Neural cell (in vitro differentiated cells): ENCODE data around the gene PDE4A. TPM values are rescaled to one million over a fixed set of nuclear protein-coding genes. Genes with fewer than 3 reads are reported as not detected.

Experiments
- H2AFZ ChIP-seq: fragments of 200-600, 300-800 bp; sonication (generic), shearing (Covaris generic); 2 replicates; pipeline ENCODE4 v1.6.0; 2014; ENCODE audit warnings: low read depth, mild to moderate bottlenecking, antibody characterized with exemption, low read length, moderate library complexity
- H3F3A ChIP-seq: fragments of 200-600 bp; shearing (Covaris generic); 2 replicates; pipeline ENCODE4 v1.6.1; 2016; ENCODE audit warnings: mild to moderate bottlenecking, moderate library complexity, mixed read lengths, antibody characterized with exemption, low read length; ENCODE audit not compliant: insufficient read depth, poor library complexity, severe bottlenecking
- H3K27ac ChIP-seq: fragments of 200-600, 300-800 bp; sonication (generic), shearing (Covaris generic); 2 replicates; pipeline ENCODE4 v1.5.1; 2014; ENCODE audit warnings: mild to moderate bottlenecking, low read length, moderate library complexity
- H3K27me3 ChIP-seq: fragments of 300-800, 200-600 bp; sonication (generic), shearing (Covaris generic); 2 replicates; pipeline ENCODE4 v1.6.0; 2014; ENCODE audit warnings: mild to moderate bottlenecking, low read depth, low read length, moderate library complexity; ENCODE audit not compliant: insufficient read depth
- H3K36me3 ChIP-seq: fragments of 300-800, 200-600 bp; sonication (generic), shearing (Covaris generic); 2 replicates; pipeline ENCODE4 v1.5.1; 2014; ENCODE audit warnings: mild to moderate bottlenecking, antibody characterized with exemption, low read length, moderate library complexity; ENCODE audit not compliant: insufficient read depth
- H3K4me2 ChIP-seq: fragments of 300-800, 200-600 bp; sonication (generic), shearing (Covaris generic); 2 replicates; pipeline ENCODE4 v1.6.0; 2014; ENCODE audit warnings: mild to moderate bottlenecking, low read length
- H3K4me3 ChIP-seq: fragments of 300-800, 200-600 bp; sonication (generic), shearing (Covaris generic); 2 replicates; pipeline ENCODE4 v1.5.1; 2014; ENCODE audit warnings: mild to moderate bottlenecking, low read length, moderate library complexity
- H3K79me2 ChIP-seq: fragments of 200-600 bp; shearing (Covaris generic); replicated peaks from 2 replicates; pipeline ENCODE4 v1.6.0; 2014; ENCODE audit warnings: mild to moderate bottlenecking, low read length, moderate library complexity; ENCODE audit not compliant: insufficient read depth
- H3K9ac ChIP-seq: fragments of 300-800, 200-600 bp; sonication (generic), shearing (Covaris generic); 2 replicates; pipeline ENCODE4 v1.6.1; 2016; ENCODE audit warnings: mild to moderate bottlenecking, low read length, mixed read lengths
- H3K9me2 ChIP-seq: fragments of 200-600 bp; shearing (Covaris generic); 2 replicates; pipeline ENCODE4 v1.6.1; 2016; ENCODE audit warnings: mild to moderate bottlenecking, low read length, mixed read lengths; ENCODE audit not compliant: insufficient read depth
- H3K9me3 ChIP-seq: fragments of 200-600, 300-800 bp; sonication (generic), shearing (Covaris generic); 2 replicates; pipeline ENCODE4 v1.6.1; 2016; ENCODE audit warnings: mild to moderate bottlenecking, mixed run types, low read length, moderate library complexity, mixed read lengths
- H4K20me1 ChIP-seq: fragments of 200-600 bp; shearing (Covaris generic); 2 replicates; pipeline ENCODE4 v1.6.1; 2016; ENCODE audit warnings: mild to moderate bottlenecking, mixed run types; ENCODE audit not compliant: insufficient read depth
- EP300 ChIP-seq: fragments of 450-650 bp; conservative IDR thresholded peaks from 2 replicates; pipeline ENCODE4 v1.6.1; 2014; ENCODE audit warnings: antibody characterized with exemption, mild to moderate bottlenecking, moderate library complexity; ENCODE audit not compliant: poor library complexity, severe bottlenecking
- EZH2 ChIP-seq: fragments of 200-600, 300-800 bp; shearing (Covaris generic), sonication (generic); IDR thresholded peaks from 2 replicates; pipeline ENCODE4 v1.6.1; 2014; ENCODE audit warnings: antibody characterized with exemption, low read length, borderline replicate concordance, mild to moderate bottlenecking; ENCODE audit not compliant: insufficient read depth, poor library complexity, severe bottlenecking
- MXI1 ChIP-seq: fragments of 450-650 bp; conservative IDR thresholded peaks from 2 replicates; pipeline ENCODE4 v1.6.1; 2014; ENCODE audit warnings: antibody characterized with exemption, mild to moderate bottlenecking; ENCODE audit not compliant: poor library complexity, severe bottlenecking
- POLR2AphosphoS5 ChIP-seq: IDR thresholded peaks from 2 replicates; pipeline ENCODE4 v1.6.1; 2012
- RAD21 ChIP-seq: fragments of 450-650 bp; conservative IDR thresholded peaks from 2 replicates; pipeline ENCODE4 v1.6.1; 2014; ENCODE audit warnings: antibody characterized with exemption, mild to moderate bottlenecking, moderate library complexity
- SMC3 ChIP-seq: fragments of 450-650 bp; conservative IDR thresholded peaks from 2 replicates; pipeline ENCODE4 v1.6.1; 2014; ENCODE audit warnings: antibody characterized with exemption, mild to moderate bottlenecking, moderate library complexity; ENCODE audit not compliant: poor library complexity
- TAF1 ChIP-seq: IDR thresholded peaks from 2 replicates; pipeline ENCODE4 v1.6.1; 2012; ENCODE audit warnings: low read depth
- polyA plus RNA-seq: library from polyadenylated mRNA; depleted of rRNA; stranded (reverse); fragments of >200 nt; gene quantifications from 2 replicates; pipeline ENCODE4 v1.2.3, GENCODE V29; 2014
- TF ChIP-seq, protein P1 (sequence below): fragments of 450-650 bp; IDR thresholded peaks from 2 replicates; pipeline ENCODE4 v1.5.1; 2014; ENCODE audit warnings: antibody characterized with exemption, mild to moderate bottlenecking, moderate library complexity; ENCODE audit not compliant: poor library complexity, severe bottlenecking
- TF ChIP-seq, protein P2 (sequence below): IDR thresholded peaks from 2 replicates; pipeline ENCODE4 v1.6.1; 2012; ENCODE audit warnings: borderline replicate concordance

PDE4A gene
- polyA plus RNA-seq, 1 donor from 2014 or later: 3.4 TPM

DNA sequence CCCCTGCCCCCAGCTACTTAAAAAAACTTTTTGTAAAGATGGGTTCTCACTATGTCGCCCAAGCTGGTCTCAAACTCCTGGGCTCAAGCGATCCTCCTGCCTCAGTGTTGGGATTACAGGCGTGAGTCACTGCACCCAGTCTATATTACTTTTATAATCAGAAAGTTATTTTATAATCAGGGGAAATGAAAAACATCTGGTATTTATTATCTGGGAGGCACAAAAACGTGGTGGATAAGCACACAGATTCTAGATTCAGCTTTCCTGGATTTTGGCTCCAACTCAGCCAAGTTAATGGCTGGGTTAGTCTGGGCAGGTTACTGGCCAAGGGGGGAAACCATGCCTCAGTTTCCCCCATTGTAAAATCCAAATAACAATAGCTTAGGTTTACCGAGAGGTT is 58.1 kb downstream of the PDE4A start:
- TF ChIP-seq POLR2AphosphoS5 (no peak), SMC3 (no peak), EP300 (no peak), EZH2 (no peak), TAF1 (no peak), RAD21 (no peak), MXI1 (no peak)
- TF ChIP-seq, protein P1, sequence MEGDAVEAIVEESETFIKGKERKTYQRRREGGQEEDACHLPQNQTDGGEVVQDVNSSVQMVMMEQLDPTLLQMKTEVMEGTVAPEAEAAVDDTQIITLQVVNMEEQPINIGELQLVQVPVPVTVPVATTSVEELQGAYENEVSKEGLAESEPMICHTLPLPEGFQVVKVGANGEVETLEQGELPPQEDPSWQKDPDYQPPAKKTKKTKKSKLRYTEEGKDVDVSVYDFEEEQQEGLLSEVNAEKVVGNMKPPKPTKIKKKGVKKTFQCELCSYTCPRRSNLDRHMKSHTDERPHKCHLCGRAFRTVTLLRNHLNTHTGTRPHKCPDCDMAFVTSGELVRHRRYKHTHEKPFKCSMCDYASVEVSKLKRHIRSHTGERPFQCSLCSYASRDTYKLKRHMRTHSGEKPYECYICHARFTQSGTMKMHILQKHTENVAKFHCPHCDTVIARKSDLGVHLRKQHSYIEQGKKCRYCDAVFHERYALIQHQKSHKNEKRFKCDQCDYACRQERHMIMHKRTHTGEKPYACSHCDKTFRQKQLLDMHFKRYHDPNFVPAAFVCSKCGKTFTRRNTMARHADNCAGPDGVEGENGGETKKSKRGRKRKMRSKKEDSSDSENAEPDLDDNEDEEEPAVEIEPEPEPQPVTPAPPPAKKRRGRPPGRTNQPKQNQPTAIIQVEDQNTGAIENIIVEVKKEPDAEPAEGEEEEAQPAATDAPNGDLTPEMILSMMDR: no peak
- TF ChIP-seq, protein P2, sequence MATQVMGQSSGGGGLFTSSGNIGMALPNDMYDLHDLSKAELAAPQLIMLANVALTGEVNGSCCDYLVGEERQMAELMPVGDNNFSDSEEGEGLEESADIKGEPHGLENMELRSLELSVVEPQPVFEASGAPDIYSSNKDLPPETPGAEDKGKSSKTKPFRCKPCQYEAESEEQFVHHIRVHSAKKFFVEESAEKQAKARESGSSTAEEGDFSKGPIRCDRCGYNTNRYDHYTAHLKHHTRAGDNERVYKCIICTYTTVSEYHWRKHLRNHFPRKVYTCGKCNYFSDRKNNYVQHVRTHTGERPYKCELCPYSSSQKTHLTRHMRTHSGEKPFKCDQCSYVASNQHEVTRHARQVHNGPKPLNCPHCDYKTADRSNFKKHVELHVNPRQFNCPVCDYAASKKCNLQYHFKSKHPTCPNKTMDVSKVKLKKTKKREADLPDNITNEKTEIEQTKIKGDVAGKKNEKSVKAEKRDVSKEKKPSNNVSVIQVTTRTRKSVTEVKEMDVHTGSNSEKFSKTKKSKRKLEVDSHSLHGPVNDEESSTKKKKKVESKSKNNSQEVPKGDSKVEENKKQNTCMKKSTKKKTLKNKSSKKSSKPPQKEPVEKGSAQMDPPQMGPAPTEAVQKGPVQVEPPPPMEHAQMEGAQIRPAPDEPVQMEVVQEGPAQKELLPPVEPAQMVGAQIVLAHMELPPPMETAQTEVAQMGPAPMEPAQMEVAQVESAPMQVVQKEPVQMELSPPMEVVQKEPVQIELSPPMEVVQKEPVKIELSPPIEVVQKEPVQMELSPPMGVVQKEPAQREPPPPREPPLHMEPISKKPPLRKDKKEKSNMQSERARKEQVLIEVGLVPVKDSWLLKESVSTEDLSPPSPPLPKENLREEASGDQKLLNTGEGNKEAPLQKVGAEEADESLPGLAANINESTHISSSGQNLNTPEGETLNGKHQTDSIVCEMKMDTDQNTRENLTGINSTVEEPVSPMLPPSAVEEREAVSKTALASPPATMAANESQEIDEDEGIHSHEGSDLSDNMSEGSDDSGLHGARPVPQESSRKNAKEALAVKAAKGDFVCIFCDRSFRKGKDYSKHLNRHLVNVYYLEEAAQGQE: no peak
- H3K27me3 ChIP-seq: peaks cover 7% of the 10 kb centered on the region
- no peak overlapping the region for H3K4me2 ChIP-seq
- no peak overlapping the region for H3K4me3 ChIP-seq
- no peaks in the 10 kb centered on the region for H3K79me2 ChIP-seq
- H3K9me3 ChIP-seq: no peaks in the 10 kb centered on the region
- no peaks in the 10 kb centered on the region for H3K36me3 ChIP-seq
- no peaks in the 10 kb centered on the region for H3K9me2 ChIP-seq
- no peaks in the 10 kb centered on the region for H4K20me1 ChIP-seq
- H3K9ac ChIP-seq: no peak overlapping the region
- H3F3A ChIP-seq: no peaks in the 10 kb centered on the region
- no peak overlapping the region for H3K27ac ChIP-seq
- no peak overlapping the region for H2AFZ ChIP-seq

DNA sequence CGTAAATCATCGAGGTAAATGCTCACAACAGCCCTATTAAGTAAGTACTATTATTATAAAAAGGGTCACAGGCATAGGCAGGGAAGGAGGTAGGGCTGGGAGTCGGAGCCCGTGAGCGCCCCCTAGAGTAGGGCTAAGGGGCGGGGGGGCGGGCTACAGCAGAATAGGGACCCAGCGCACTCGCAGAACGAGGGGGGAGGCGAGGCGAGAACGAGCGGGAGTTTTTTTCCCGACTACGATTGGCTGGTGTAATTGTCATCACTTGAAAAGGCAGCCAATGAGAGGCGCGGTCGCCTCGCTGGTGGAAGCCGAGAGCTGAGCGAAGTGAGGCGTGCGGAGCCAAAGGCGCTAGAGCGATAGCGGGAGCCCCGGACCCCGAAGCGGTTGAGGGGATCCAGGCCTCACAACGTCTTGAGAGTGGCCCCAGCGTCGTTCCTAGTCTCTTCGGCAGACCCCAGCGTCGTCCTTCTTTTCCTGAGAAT is 58.6 kb downstream of the PDE4A start:
- H4K20me1 ChIP-seq: no peaks in the 10 kb centered on the region
- H3K79me2 ChIP-seq: no peaks in the 10 kb centered on the region
- H3K9me3 ChIP-seq: no peaks in the 10 kb centered on the region
- no peaks in the 10 kb centered on the region for H3F3A ChIP-seq
- H2AFZ ChIP-seq: no peak overlapping the region
- no peak overlapping the region for H3K4me2 ChIP-seq
- no peak overlapping the region for H3K27ac ChIP-seq
- H3K36me3 ChIP-seq: no peaks in the 10 kb centered on the region
- H3K9ac ChIP-seq: no peak overlapping the region
- H3K27me3 ChIP-seq: peaks cover 7% of the 10 kb centered on the region
- H3K4me3 ChIP-seq: peak overlapping the region; percentile 28
- no peaks in the 10 kb centered on the region for H3K9me2 ChIP-seq
- TF ChIP-seq POLR2AphosphoS5 (no peak), RAD21 (no peak), EP300 (no peak), SMC3 (no peak), EZH2 (no peak), MXI1 (no peak), TAF1 (no peak)
- TF ChIP-seq, protein P1: no peak
- TF ChIP-seq, protein P2: no peak
